Activated CD4-positive, CD25-positive, alpha-beta regulatory T cell treated with anti-CD3 and anti-CD28 coated beads, Interleukin-2, amount 50 U/mL, for 24 hours (primary cell): Measurements from ENCODE around the gene SETD1A.
A peak's percentile ranks its signal among the peaks of the same experiment; 100 is the strongest.

ENCODE experiments used
- ATAC-seq, 2 donors: fragments of 150-1000 bp; cut with Tn5 transposase; one replicate each; pipeline ENCODE4 v1.10.0; 2021; ENCODE audit warnings: mild to moderate bottlenecking in 1 of 2, moderate library complexity in 1 of 2

SETD1A gene

GRCh38 chr16:30957456-30958174, at the start of gene SETD1A:
TSS of gene SETD1A (plus strand) at chr16:30957754. CDS start at chr16:30958732, 978 bp downstream.
- peak; percentile 84 to 86 for ATAC-seq

GRCh38 chr16:30910427-30911029, 47.0 kb upstream of the SETD1A start:
- no peak for ATAC-seq

GRCh38 chr16:30912794-30913412, 44.7 kb upstream of the SETD1A start:
- no peak for ATAC-seq

- no peak for ATAC-seq
Observed at GRCh38 chr16:30914830-30915229, 42.7 kb upstream of the SETD1A start.

GRCh38 chr16:30918614-30919013, 38.9 kb upstream of the SETD1A start:
- no peak for ATAC-seq

- ATAC-seq = no peak
Observed at GRCh38 chr16:30920891-30921290, 36.7 kb upstream of the SETD1A start.

GRCh38 chr16:30921459-30921747, 36.2 kb upstream of the SETD1A start:
- no peak for ATAC-seq

GRCh38 chr16:30921748-30922419, 35.7 kb upstream of the SETD1A start:
- ATAC-seq = no peak

GRCh38 chr16:30922420-30922959, 35.1 kb upstream of the SETD1A start:
- peak; percentile 77 to 81 for ATAC-seq

GRCh38 chr16:30922960-30923535, 34.5 kb upstream of the SETD1A start:
- peak; percentile 74 to 75 for ATAC-seq

GRCh38 chr16:30923554-30924075, 33.9 kb upstream of the SETD1A start, which contains the start of gene FBXL19:
TSS of gene FBXL19 (plus strand) at chr16:30923572. CDS start at chr16:30925755, 2,183 bp downstream.
- ATAC-seq = no peak

- ATAC-seq = no peak
Observed at GRCh38 chr16:30924076-30924912, 33.3 kb upstream of the SETD1A start.

GRCh38 chr16:30924913-30925631, 32.5 kb upstream of the SETD1A start:
- ATAC-seq = no peak

- no peak for ATAC-seq
Observed at GRCh38 chr16:30925632-30925987, 31.9 kb upstream of the SETD1A start.

GRCh38 chr16:30925995-30926811, 31.4 kb upstream of the SETD1A start:
- no peak for ATAC-seq

GRCh38 chr16:30926937-30927788, 30.4 kb upstream of the SETD1A start:
- no peak for ATAC-seq

- ATAC-seq = peak; percentile 12 to 23
Observed at GRCh38 chr16:30927789-30928378, 29.7 kb upstream of the SETD1A start.

- ATAC-seq = no peak
Observed at GRCh38 chr16:30928390-30928789, 29.2 kb upstream of the SETD1A start.

GRCh38 chr16:30929167-30929566, 28.4 kb upstream of the SETD1A start:
- ATAC-seq = no peak
